ENCODE data around the gene CACNG4. TPM values are rescaled to one million over a fixed set of nuclear protein-coding genes. Genes with fewer than 3 reads are reported as not detected.

CACNG4 gene
- total RNA-seq, 6 experiments from 2014 or later = not detected

DNA sequence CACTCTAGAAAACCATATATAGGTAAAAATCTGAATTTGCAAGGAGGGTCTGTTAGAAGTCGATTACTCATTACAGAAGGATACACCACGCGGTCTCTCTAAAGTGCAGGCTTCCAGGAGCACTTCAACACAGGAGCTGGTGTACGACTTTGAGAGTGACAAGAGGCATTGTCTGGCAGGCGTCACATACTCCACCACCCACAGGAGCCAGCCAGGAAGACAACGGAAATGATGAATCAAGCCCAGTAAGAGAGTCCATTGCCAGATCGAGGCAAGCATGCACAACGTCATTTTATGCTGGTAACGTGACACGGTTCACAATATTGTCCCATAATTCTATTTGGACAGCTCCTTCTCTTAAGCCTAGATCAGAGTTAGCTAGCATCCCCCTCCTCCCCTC is 15.0 kb upstream of the CACNG4 start:
- H3K9me3 Mint-ChIP-seq = no peaks in the 10 kb centered on the region
- peaks cover 17% of the 10 kb centered on the region for H3K4me1 Mint-ChIP-seq (ENCODE audit: low read depth)
- peak; percentile 5 for DNase-seq
- H3K27ac Mint-ChIP-seq = no peak overlapping the region
- peaks cover 45% of the 10 kb centered on the region for H3K27me3 Mint-ChIP-seq (ENCODE audit: insufficient read depth)
- no peak overlapping the region for H3K4me3 Mint-ChIP-seq
- TF ChIP-seq, protein P1, sequence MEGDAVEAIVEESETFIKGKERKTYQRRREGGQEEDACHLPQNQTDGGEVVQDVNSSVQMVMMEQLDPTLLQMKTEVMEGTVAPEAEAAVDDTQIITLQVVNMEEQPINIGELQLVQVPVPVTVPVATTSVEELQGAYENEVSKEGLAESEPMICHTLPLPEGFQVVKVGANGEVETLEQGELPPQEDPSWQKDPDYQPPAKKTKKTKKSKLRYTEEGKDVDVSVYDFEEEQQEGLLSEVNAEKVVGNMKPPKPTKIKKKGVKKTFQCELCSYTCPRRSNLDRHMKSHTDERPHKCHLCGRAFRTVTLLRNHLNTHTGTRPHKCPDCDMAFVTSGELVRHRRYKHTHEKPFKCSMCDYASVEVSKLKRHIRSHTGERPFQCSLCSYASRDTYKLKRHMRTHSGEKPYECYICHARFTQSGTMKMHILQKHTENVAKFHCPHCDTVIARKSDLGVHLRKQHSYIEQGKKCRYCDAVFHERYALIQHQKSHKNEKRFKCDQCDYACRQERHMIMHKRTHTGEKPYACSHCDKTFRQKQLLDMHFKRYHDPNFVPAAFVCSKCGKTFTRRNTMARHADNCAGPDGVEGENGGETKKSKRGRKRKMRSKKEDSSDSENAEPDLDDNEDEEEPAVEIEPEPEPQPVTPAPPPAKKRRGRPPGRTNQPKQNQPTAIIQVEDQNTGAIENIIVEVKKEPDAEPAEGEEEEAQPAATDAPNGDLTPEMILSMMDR (IDR thresholded peaks at IDR 0.05) = no peak
- no peaks in the 10 kb centered on the region for H3K36me3 Mint-ChIP-seq (ENCODE audit: low read depth)

DNA sequence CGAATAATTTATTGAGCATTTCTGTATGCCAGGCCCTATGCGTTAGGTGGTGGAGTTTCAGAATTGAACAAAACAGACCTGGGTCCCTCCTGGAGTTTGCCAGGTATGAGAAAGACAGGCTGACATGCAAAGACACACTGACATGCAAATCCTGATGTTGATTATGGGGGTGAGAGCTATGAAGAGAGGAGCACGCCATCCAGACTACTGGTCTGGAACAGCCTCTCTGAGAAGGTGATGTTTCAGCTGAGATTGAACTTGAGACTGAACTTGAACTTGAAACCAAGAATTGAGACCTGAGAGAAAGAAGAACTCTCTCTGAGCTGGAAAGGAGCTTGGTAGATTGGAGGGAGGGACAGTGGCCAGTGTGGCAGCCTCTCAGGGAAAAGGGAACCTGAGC is 14.2 kb upstream of the CACNG4 start:
- Mint-ChIP-seq H3K27me3 (ENCODE audit: insufficient read depth) (peaks cover 37% of the 10 kb centered on the region), H3K9me3 (no peaks in the 10 kb centered on the region), H3K27ac (no peak overlapping the region), H3K36me3 (ENCODE audit: low read depth) (no peaks in the 10 kb centered on the region), H3K4me3 (no peak overlapping the region), H3K4me1 (ENCODE audit: low read depth) (peaks cover 17% of the 10 kb centered on the region)
- TF ChIP-seq, protein P1 (IDR thresholded peaks at IDR 0.05) = no peak
- DNase-seq = no peak

DNA sequence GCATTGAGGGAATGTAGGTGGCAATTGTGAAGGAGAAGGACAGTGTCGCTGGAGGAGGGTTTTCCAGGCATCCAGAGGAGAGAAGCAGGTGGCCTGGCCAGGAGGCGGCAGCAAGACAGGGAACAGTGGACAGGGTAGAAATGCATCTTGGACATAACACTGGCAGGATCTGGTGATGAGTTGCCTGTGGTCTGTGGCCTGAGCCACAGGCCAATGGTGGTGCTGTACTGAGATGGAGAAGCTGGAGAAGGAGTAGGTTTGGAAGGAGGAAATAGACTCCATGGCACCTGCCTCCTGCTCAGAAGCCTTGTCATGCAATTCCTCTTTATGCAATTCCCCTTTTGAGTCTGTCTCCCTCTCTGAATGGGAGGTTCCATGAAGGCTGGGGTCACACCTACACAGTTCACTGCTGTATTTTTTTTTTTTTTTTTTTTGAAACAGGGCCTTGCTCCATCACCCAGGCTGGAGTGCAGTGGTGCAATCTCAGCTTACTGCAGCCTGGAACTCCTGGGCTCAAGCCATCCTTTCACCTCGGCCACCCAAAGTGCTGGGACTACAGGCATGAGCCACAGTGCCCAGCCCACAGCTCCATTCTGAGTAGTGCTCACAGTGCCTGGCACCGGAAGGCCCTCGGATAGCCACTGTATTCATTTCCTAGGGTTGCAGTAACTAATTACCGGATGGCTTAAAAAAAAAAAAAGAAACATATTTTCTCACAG is 13.5 kb upstream of the CACNG4 start:
- Mint-ChIP-seq H3K4me3 (no peak overlapping the region), H3K9me3 (no peaks in the 10 kb centered on the region), H3K27ac (no peak overlapping the region), H3K4me1 (ENCODE audit: low read depth) (peaks cover 17% of the 10 kb centered on the region), H3K36me3 (ENCODE audit: low read depth) (no peaks in the 10 kb centered on the region), H3K27me3 (ENCODE audit: insufficient read depth) (peaks cover 35% of the 10 kb centered on the region)
- no peak for DNase-seq
- TF ChIP-seq, protein P1 (IDR thresholded peaks at IDR 0.05) = no peak

DNA sequence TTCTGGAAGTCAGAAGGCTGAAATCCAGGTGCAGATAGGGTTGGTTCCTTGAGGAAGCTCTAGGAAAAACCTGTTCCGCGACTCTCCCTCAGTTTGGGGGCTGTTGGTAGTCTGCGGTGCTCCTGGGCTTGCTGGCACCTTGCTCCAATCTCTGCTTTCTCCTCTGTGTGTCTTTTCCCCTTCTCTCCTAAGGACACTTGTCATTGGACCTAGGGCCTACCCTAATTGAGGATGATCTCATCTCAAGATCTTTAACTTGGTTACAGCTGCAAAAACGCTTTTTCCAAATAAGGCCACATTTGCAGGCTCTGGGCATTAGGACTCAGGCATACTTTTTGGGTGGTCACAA is 12.9 kb upstream of the CACNG4 start:
- Mint-ChIP-seq H3K27ac (no peak overlapping the region), H3K9me3 (no peaks in the 10 kb centered on the region), H3K4me3 (no peak overlapping the region), H3K36me3 (ENCODE audit: low read depth) (no peaks in the 10 kb centered on the region), H3K4me1 (ENCODE audit: low read depth) (peaks cover 17% of the 10 kb centered on the region), H3K27me3 (ENCODE audit: insufficient read depth) (peaks cover 30% of the 10 kb centered on the region)
- no peak for DNase-seq
- TF ChIP-seq, protein P1 (IDR thresholded peaks at IDR 0.05) = no peak

DNA sequence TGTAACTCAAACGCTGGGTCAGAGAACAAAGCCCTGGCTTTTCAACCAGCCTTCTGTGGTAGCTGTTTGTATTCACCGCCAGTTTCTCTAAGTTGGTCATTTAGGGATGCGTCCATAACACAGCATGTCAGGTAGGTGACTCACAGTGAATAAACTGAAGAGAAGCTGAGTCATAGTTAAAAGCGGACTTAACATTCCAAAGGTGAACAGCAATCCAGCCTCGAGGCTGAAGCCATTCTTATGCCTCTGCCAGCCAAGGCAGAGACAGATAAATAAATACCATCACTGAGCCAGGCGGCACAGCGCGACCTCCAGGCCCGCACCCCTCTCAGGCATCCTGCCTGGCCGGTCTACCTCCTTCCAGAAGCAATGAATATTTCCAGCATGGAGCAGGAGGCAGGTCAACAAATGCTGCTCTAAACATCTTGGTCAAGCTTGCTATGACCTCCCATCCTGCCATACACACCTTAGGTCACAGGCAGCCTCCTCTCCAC is 12.4 kb upstream of the CACNG4 start:
- Mint-ChIP-seq H3K4me1 (ENCODE audit: low read depth) (peaks cover 17% of the 10 kb centered on the region), H3K27ac (no peak overlapping the region), H3K9me3 (no peaks in the 10 kb centered on the region), H3K27me3 (ENCODE audit: insufficient read depth) (peaks cover 26% of the 10 kb centered on the region), H3K36me3 (ENCODE audit: low read depth) (no peaks in the 10 kb centered on the region), H3K4me3 (no peak overlapping the region)
- peak; percentile 32 for DNase-seq
- TF ChIP-seq, protein P1 (IDR thresholded peaks at IDR 0.05) = no peak

All from HFFc6 (cell line).